NOMO-1 treated with dmso at 0.1 percent for 144 hours (cell line): ENCODE results near the gene RRM1.
"Not testable (repeated sequence)": the region's sequence is repeated elsewhere in the genome, so short reads cannot be mapped to it uniquely, and the experiment has no call there.

Experiments used
- DNase-seq: peaks from one replicate; lab custom pipeline; 2025; ENCODE audit not compliant: unreplicated experiment; lab: John Stamatoyannopoulos, UW

RRM1 gene

GRCh38 chr11:4076774-4077173, 17.8 kb upstream of the RRM1 start:
- no peak for DNase-seq

DNA sequence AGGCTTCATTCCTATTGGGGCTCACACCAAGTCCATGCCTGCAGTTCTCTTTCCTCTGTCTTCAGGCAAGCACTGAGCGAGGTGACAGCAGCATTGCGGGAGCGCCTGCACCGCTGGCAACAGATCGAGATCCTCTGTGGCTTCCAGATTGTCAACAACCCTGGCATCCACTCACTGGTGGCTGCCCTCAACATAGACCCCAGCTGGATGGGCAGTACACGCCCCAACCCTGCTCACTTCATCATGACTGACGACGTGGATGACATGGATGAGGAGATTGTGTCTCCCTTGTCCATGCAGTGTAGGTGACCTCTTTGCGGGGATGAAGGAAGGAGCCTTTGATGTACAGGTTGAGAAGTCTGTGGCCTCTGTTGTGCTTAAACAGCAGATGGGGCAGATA, 11.4 kb upstream of the RRM1 start:
- no peak for DNase-seq

DNA sequence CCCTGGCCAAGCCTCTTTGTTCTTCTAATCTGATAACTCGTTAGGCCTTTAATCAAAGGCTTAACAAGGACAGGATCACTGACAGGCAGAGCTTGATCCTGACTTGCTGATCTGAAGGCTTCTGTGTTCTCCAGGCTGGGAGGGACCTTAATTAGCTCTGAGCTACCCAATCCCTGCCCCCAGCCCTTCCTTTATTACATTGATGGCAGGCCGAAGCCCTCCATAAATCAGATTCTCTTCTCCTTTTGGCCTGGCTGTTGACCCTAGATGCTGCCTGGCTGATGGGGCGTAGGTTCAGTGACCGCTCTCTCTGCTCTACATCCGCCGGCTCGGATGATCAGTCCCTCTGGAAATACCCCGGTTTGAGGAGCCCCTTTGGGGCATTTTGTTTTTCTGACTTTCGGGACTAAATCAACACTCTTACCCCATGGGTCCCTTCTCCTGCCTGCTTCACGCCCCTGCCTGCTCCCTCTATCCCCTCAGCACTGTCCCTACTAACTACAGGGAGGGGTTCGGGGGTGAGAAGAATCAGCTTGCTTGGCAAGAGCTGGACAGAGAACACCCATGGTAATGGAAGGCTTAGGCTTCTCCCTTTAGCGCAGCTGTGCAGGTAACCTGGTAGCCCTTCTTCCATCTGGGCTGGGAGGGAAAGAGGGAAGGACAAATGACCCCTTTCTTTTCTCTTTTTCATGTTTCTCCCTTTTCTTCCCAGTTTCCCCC, 10.0 kb upstream of the RRM1 start:
- no peak for DNase-seq

GRCh38 chr11:4085575-4085974, 9.0 kb upstream of the RRM1 start:
- no peak for DNase-seq

DNA sequence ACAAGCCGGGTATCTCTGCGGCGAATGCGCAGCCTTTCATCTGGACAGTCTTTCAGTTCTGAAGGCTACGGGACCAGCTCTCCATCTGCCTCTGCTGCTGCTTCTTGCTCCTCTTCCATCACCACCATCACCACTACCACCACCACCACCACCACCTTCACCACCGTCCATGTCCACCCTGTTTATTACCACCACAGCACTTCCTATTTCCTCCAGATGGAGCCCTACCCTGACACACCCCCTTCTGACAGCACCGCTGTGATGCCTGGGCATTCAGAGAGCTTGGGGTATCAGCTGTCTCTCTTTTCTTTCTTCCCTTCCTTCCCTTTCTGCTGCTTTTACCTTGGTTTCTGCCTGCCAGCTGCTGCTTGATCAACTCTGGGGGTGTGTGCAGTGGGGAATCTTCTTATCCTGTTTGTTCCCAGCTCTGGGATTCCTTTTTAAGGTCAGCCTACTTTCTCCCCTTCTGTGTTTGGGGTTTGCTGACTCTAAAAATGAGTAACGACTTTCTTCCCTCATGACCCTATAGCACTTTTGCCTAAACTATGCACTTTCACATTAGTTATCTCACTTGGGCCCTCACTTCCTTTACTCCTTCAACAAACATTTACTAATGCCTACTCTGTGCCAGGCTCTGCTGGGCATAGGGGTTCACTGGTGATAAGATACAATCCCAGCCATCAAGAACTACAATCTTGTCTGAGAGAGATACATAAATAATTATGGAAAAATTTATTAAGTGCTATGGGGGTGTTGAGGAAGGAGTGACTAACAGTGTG, 7.8 kb upstream of the RRM1 start:
- DNase-seq = no peak

- no peak for DNase-seq
Observed at GRCh38 chr11:4087551-4087950, 7.0 kb upstream of the RRM1 start.

DNA sequence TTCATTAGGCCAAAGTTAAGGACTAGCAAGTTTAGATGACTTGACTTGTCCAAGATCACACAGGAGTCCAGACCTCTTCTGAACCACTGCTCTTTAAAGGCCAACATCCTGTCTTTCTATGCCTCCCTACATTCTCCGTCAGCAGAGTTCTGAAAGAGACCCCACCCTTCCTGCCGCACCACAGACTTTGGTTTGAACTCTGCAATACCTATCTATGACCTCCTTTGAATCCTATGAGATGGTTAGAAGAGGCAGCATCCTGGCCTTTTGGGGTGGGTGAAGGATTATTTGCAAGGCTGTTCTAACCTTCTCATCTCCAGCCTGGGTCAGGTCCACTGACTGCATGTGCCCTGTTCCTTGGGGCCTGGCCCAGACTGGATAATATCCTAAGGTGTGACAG, 4.3 kb upstream of the RRM1 start:
- DNase-seq = no peak

GRCh38 chr11:4092026-4092425, 2.6 kb upstream of the RRM1 start:
- no peak for DNase-seq

- no peak for DNase-seq
Observed at GRCh38 chr11:4093519-4094347, 866 bp upstream of the RRM1 start.

DNA sequence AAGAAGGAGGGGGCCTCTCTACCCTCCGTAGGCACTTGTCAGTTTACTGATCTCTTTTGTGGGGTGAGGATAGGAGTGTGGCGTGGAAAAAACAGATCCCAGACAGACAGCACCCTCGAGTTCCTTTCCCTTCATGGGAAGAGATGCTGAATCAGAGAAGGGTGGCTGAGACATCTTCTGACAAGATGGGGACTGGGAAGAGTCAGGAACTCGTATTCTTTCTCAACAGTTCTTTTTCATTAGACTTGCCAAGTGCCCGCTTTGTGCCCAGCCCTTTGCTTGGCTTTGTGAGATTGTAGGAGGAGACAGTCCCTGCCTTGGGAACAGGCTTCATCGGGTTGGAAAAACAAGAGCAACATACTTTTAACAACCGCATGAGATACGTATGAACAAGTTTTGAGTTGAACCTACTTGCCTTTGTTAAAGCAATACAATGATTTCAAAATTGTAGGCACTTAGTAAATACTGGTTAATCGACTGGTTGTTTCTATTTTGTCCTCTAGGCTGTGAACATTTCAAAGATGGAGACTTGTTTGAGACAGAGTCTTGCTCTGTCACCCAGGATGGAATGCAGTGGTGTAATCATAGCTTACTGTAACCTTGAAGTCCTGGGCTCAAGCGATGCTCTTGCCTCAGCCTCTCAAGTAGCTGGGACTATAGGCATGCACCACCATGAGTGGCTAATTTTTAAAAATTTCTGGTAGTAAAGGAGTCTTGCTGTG, 1.1 kb downstream of the RRM1 start:
- DNase-seq = no peak

- DNase-seq = no peak
Observed at GRCh38 chr11:4098026-4098621, 3.5 kb downstream of the RRM1 start.

- no peak for DNase-seq
Observed at GRCh38 chr11:4102711-4103110, 8.1 kb downstream of the RRM1 start.

DNA sequence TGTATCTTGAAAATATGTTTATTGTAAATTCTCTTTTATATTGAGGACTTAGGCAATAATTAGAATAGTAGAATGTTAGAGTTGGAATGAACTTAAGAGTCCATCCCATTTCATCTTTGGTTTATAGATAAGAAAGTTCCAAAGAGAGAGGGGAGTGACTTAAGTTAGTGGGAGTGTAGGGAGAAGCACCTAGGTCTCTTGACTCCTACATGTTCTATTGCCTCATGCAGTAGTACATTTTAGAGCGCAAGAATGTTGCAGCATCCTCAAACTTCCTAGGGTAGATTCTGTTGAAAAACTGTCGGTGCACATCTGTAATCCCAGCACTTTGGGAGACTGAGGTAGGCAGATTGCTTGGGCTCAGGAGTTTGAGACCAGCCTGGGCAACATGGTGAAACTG, 8.7 kb downstream of the RRM1 start:
- no peak for DNase-seq

DNA sequence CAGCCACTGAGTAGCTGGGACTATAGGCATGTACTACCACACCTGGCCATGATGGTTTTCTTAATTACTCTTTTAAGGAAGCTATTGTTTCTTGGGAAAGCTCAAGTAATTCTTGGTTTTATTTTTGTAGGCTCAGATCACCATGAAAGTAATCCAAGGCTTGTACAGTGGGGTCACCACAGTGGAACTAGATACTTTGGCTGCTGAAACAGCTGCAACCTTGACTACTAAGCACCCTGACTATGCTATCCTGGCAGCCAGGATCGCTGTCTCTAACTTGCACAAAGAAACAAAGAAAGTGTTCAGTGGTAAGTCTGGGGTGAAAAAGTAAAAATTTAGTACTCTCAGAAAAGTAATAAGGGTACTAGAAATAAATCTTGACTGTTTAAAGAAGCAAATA, 11.3 kb downstream of the RRM1 start:
- no peak for DNase-seq

GRCh38 chr11:4111834-4112233, 17.2 kb downstream of the RRM1 start:
- no peak for DNase-seq

GRCh38 chr11:4115128-4115527, 20.5 kb downstream of the RRM1 start:
- no peak for DNase-seq

GRCh38 chr11:4118107-4118506, 23.5 kb downstream of the RRM1 start:
- DNase-seq = no peak

- no peak for DNase-seq
Observed at GRCh38 chr11:4123218-4123617, 28.6 kb downstream of the RRM1 start.

- DNase-seq = no peak
Observed at GRCh38 chr11:4125141-4125540, 30.5 kb downstream of the RRM1 start.

- no peak for DNase-seq
Observed at GRCh38 chr11:4127357-4127756, 32.8 kb downstream of the RRM1 start.

- not testable (repeated sequence) for DNase-seq
Observed at GRCh38 chr11:4130219-4130618, 35.6 kb downstream of the RRM1 start.
